Motor neuron (in vitro differentiated cells): ENCODE measurements around the gene MDN1. TPM values are rescaled to one million over a fixed set of nuclear protein-coding genes. Genes with fewer than 3 reads are reported as not detected.
"Not testable (repeated sequence)": the region's sequence is repeated elsewhere in the genome, so short reads cannot be mapped to it uniquely, and the experiment has no call there.

ENCODE experiments used
- ATAC-seq, 8 experiments: fragments of 200-7000 bp; cut with Tn5 transposase; replicated peaks in 6 of 8; 2 replicates each; pipeline ENCODE4 v1.8.0; 2021; ENCODE audit warnings: mild to moderate bottlenecking in 8 of 8, moderate library complexity in 8 of 8
- H3K27ac ChIP-seq, 2 donors: fragments of 250-450 bp; sonication (Bioruptor Pico); 2 replicates each; pipeline ENCODE4 v1.9.0; 2021; ENCODE audit warnings: antibody characterized with exemption in 2 of 2, mild to moderate bottlenecking in 2 of 2, moderate library complexity in 1 of 2
- H3K4me1 ChIP-seq, 2 donors: fragments of 250-450 bp; sonication (Bioruptor Pico); replicated peaks in 1 of 2; 2 replicates each; pipeline ENCODE4 v1.6.1; 2021; ENCODE audit warnings: antibody characterized with exemption in 2 of 2, mild to moderate bottlenecking in 2 of 2, moderate library complexity in 1 of 2
- H3K4me3 ChIP-seq, 5 donors: fragments of 250-450 bp; sonication (Bioruptor Pico); 2 replicates each; pipeline ENCODE4 v1.9.0; 2021; ENCODE audit warnings: antibody characterized with exemption in 5 of 5, mild to moderate bottlenecking in 5 of 5, moderate library complexity in 4 of 5
- WGBS, 10 experiments: fragments of 450-650 bp; shearing (Covaris generic); methylation state at CpG; one replicate each; pipeline ENCODE4 v1.0.0; 2022; 5-methylcytosine and 5-hydroxymethylcytosine counted together
- in situ Hi-C, 9 experiments: fragments of 400-800 bp; cut with MboI; loops; one replicate each; pipeline ENCODE4 v1.15.0; 2021; ENCODE audit warnings: low sequenced_read_pairs in 9 of 9, low pct_unique_long_range_greater_than_20kb in 2 of 9; ENCODE audit not compliant: unreplicated experiment in 9 of 9
- total RNA-seq, 8 experiments: library from RNA; unstranded; fragments of 300-600 nt; gene quantifications; 2 replicates each; pipeline versions ENCODE4 v1.2.3 to v1.2.4, GENCODE V29; 2022

MDN1 gene
- total RNA-seq, 8 experiments from 2014 or later: 14.2 to 78.7 (median 24.6) TPM

DNA sequence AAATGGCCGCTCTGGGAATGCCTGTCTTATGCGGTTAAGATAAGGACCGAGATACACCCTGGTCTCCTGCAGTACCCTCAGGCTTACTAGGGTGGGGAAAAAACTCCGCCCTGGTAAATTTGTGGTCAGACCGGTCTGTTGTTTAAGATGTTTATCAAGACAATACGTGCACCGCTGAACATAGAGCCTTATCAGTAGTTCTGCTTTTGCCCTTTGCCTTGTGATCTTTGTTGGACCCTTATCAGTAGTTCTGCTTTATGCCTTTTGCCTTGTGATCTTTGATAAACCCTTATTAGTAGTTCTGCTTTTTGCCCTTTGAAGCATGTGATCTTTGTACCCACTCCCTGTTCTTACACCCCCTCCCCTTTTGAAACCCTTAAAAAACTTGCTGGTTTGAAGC lies 36.3 kb downstream of the MDN1 start:
- in situ Hi-C loops, H3K4me1 ChIP-seq: not testable (repeated sequence)

DNA sequence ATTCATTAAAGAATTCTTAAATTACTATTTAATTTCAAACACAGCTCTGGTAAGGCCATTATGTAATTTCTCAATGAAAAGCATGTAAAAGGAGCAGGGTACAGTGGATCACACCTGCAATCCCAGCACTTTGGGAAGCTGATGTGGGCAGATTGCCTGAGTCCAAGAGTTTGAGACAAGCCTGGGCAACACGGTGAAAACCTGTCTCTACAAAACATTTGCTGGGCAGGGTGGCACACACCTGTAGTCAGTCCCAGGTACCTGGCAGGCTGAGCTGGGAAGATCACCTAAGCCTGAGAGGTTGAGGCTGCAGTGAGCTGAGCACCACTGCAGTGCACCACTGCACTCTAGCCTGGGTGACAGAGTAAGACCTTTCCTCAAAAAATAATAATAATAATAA lies 37.4 kb downstream of the MDN1 start:
- no peak overlapping the region for H3K27ac ChIP-seq
- H3K4me3 ChIP-seq: no peak overlapping the region
- WGBS, 10 experiments: 80 to 100% (median 100%) methylated on average over 1 of the region's 1 CpG; no CpG with 5 or more reads in 6 of the 10 experiments
- H3K4me1 ChIP-seq: no peaks in the 10 kb centered on the region
- in situ Hi-C loops: no loop called here
- no peak for ATAC-seq

More for the DNA sequence above, 36.3 kb downstream of the MDN1 start:
- not testable (repeated sequence) for H3K4me3 ChIP-seq, H3K27ac ChIP-seq, ATAC-seq
- 89 to 100% (median 100%) methylated on average over 1 to 5 of the region's 7 CpGs; no CpG with 5 or more reads in 7 of the 10 experiments for WGBS, 10 experiments

DNA sequence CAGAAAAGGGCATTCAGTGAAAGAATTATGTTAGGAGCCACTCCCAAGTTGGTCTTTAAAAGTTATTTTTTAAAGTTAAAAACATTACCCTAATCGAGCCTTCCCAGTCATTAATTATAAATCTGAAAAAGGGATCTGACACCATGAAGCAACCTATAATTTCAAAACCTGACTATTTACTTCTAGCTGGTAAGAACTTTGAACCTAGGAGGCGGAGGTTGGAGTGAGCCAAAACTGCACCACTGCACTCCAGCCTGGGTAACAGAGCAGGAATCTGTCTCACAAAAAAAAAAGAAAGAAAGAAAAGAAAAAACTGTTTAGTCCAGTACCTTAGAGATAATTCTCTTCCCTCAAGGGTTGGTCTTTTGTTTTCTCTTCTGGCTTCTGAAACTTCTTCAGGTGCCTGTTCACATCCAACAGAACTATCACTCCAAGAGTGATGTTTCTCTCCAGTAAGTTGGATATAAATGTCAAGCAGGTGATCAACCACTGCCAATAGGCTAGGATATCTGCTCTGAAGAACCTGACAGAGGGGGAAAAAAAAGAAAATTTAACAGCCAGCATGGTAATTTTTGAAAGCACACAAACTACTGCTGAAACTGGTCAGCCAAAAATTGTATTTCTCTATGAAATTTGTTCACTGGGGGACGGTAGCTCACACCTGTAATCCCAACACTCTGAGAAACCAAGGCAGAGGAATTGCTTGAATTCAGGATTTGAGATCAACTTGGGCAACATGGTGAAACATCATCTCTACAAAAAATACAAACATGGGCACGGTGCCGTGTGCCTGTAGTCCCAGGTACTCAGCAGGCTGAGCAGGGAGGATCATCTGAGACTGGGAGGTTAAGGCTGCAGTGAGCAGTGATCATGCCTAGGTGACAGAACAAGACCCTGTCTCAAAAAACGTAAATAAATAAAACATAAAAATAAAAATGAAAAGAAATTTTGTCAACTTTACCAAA lies 38.2 kb downstream of the MDN1 start:
- Histone ChIP-seq H3K27ac (no peak overlapping the region), H3K4me3 (no peak overlapping the region), H3K4me1 (no peaks in the 10 kb centered on the region)
- WGBS, 10 experiments: 79 to 100% (median 93%) methylated on average over 1 to 6 of the region's 6 CpGs
- no peak for ATAC-seq
- in situ Hi-C loops: no loop called here

DNA sequence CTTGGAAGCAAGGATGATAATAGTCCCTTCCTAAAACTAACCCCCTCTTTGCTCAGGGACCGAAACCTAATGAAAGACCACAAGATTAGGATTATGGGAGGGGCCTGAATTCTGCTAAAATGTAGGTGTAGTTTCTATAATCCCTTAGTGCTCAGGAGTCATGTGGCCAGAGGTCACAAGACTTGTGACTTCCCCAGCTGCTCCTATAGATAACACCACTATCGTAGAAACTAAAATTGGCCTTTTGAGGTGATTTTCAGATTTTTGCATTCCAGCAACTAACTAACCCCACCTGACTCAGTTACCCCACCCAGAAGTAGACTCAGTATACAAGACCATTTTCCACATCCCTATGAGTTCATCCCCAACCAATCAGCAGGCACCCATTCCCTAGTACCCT lies 42.1 kb downstream of the MDN1 start:
- in situ Hi-C loops: no loop called here
- H3K4me3 ChIP-seq: no peak overlapping the region
- no peak overlapping the region for H3K27ac ChIP-seq
- no peaks in the 10 kb centered on the region for H3K4me1 ChIP-seq
- WGBS, 10 experiments: 100% methylated on average over 2 of the region's 2 CpGs; no CpG with 5 or more reads in 4 of the 10 experiments
- no peak for ATAC-seq

DNA sequence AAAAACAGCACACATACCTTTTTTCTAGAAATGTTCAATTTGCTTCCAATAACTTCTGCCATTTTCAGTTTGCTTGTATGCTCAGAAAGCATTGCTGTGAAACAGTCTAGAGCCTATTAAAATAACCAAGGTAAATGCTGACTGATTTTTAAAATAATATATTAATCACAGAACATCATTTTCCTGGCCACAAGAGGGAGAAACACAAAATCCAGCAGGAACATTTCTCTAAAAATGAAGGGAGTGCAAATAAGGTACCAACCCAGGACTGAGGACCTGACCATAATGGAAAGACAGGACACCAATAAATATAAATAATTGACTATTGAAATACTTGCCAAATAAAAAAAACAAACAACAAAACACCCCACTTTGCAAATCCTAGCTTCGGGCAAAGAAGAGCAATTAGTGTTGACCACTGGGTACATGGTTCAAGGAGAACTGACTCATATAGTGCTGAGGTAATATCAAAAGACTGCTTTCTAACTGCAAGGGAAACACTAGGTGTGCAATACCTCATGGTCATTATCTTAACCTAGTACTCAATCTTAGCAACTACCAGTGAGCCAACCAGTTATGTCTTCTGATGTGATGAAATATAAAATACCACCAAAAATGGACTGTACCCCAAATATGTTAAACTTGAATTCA lies 42.9 kb downstream of the MDN1 start:
- ATAC-seq: no peak
- in situ Hi-C loops: no loop called here
- H3K27ac ChIP-seq: no peak overlapping the region
- 67 to 100% (median 100%) methylated on average over 1 of the region's 1 CpG; no CpG with 5 or more reads in 3 of the 10 experiments for WGBS, 10 experiments
- no peaks in the 10 kb centered on the region for H3K4me1 ChIP-seq
- no peak overlapping the region for H3K4me3 ChIP-seq

DNA sequence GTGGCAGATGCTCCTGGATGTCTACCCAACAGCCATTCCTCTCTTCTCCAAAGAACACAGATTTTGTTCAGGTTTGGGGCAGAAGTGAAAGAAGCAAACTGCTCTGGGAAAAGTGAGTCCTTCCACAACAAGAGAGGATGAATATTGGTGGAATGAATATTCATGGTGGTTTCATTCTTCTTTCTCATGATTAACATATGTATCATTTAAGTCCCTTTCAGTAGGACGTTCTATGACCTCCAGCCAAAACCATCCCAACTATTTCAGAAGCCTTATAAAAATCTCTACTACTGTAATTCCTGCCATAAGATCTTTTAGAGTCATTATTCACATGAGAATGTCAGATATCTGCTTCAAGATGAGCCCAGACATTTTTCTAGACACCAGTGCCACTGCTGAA lies 44.4 kb downstream of the MDN1 start:
- 0 to 100% (median 26%) methylated on average over 1 of the region's 1 CpG; no CpG with 5 or more reads in 2 of the 10 experiments for WGBS, 10 experiments
- no peaks in the 10 kb centered on the region for H3K4me1 ChIP-seq
- no peak overlapping the region for H3K27ac ChIP-seq
- H3K4me3 ChIP-seq: no peak overlapping the region
- peak in 3 of 8 experiments; percentile 97 to 99 (median 98) for ATAC-seq
- in situ Hi-C loops: no loop called here

DNA sequence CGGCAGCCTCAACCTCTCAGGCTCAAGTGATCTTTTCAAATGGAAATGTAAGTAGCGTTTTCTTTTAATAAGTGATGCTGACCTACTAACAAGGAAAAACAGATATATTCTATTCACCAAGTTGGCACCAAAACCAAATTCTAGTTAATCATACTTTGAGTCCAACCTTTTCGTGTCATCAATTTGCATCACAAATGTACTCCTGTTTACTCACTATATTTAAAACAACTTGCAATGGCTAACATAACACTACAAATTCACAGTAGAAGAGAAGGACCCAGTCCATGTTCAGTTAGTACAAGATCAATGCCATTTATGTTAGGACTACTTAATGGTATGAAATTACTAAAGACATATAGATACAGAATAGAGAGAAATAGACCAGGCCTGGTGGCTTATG lies 50.0 kb downstream of the MDN1 start:
- in situ Hi-C loops: no loop called here
- ATAC-seq: peak in 3 of 8 experiments; percentile 45 to 82 (median 75)
- 29 to 100% (median 61%) methylated on average over 1 to 3 of the region's 3 CpGs for WGBS, 10 experiments
- Histone ChIP-seq H3K4me1 (no peaks in the 10 kb centered on the region), H3K27ac (no peak overlapping the region), H3K4me3 (no peak overlapping the region)

DNA sequence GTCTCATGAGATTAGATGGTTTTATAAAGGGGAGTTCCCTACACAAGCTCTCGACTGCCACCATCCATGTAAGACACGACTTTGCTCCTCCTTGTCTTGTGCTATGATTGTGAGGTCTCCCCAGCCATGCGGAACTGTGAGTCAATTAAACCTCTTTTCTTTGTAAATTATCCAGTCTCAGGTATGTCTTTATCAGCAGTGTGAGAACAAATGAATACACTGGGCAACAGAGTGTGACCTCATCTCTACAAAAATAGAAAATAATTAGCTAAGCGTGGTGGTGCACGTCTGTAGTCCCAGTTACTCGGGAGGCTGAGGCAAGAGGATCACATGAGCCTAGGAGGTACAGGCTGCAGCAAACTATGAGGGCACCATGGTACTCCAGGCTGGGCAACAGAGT lies 51.3 kb downstream of the MDN1 start:
- WGBS, 10 experiments: 60 to 100% (median 80%) methylated on average over 1 to 6 of the region's 6 CpGs; no CpG with 5 or more reads in 3 of the 10 experiments
- H3K4me3 ChIP-seq: no peak overlapping the region
- ATAC-seq: no peak
- H3K4me1 ChIP-seq: no peaks in the 10 kb centered on the region
- in situ Hi-C loops: no loop called here
- H3K27ac ChIP-seq: no peak overlapping the region

DNA sequence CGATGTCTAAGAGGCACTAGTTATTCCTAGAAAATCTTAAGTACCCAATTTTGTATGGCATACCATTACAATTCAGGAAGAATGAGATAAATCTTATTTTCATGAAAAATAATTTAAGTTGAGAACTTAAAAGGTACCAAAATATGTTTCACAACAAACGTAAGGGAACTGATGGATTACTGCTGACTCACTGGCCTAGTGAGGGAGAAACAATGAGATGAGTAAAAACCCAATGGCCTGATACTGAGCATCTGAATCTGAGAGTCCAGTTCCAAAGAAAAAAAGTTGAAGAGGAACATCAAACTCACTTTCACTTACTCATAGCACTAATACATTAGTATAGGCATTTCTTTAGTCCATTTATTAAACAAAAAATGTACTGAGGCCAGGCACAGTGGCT lies 56.0 kb downstream of the MDN1 start:
- H3K4me1 ChIP-seq: no peaks in the 10 kb centered on the region
- H3K27ac ChIP-seq: no peak overlapping the region
- in situ Hi-C loops: no loop called here
- no peak for ATAC-seq
- 65 to 100% (median 87%) methylated on average over 1 to 2 of the region's 2 CpGs for WGBS, 10 experiments
- H3K4me3 ChIP-seq: no peak overlapping the region

DNA sequence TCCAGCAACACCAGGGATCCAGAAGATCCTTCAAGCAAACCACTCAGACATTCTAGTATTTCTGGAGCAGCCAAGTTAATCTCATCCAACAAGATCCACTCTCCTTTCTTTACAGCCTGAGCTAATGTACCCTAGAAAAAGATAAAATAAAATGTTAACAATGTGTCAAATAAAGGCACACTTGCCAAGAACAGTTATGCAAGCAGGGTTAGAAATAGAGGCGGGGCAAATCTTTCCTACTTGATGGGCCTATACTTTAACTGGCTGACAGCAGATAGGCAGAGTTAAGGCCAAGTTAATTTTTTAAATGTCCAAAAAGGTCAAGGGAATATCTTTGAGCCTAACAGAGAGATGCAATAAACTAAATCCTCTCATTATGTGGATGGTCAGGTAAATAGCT lies 60.8 kb downstream of the MDN1 start:
- Histone ChIP-seq H3K4me1 (no peaks in the 10 kb centered on the region), H3K27ac (no peak overlapping the region), H3K4me3 (no peak overlapping the region)
- WGBS, 10 experiments: 83 to 100% (median 100%) methylated on average over 1 of the region's 1 CpG; no CpG with 5 or more reads in 3 of the 10 experiments
- in situ Hi-C loops: no loop called here
- no peak for ATAC-seq

DNA sequence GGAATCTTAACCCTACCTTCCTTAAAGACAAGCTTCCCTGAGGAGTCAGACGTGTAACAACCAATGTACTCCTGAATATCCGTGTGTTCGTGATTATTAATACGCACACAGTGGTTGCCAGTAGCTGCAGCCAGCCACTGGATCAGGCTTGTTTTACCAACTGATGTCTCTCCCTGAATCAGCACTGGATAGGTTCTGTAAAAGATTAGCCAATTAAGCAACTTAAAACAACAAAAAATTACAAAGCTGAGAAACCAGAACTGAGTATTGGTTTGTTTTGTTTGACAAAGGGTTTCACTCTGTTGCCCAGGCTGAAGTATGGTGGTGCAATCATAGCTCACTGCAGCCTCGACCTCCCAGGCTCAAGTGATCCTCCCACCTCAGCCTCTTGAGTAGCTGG lies 69.3 kb downstream of the MDN1 start:
- no peaks in the 10 kb centered on the region for H3K4me1 ChIP-seq
- in situ Hi-C loops: no loop called here
- WGBS, 10 experiments: 71 to 100% (median 92%) methylated on average over 1 to 5 of the region's 5 CpGs; no CpG with 5 or more reads in 1 of the 10 experiments
- no peak for ATAC-seq
- no peak overlapping the region for H3K4me3 ChIP-seq
- no peak overlapping the region for H3K27ac ChIP-seq

DNA sequence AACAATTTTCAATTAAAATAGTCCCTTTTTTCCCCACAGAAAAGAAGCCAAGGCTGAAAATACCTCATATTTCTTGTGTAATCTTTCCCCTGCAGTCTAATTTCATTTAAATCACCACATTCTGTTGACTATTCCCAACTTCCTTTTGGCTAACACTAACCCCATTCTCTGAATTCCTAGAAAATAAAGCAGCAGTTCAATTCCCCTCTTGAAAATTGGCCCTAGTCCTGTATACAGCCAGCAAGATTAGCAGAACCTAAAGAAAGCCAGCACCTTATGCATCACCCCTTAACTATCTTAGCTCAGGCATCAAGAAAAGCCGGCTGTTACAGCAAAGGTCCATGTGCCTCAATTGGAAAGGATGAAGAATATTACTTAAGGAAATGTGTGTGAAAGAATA lies 69.7 kb downstream of the MDN1 start:
- no peak overlapping the region for H3K4me3 ChIP-seq
- no peak for ATAC-seq
- no peaks in the 10 kb centered on the region for H3K4me1 ChIP-seq
- 100% methylated on average over 1 of the region's 1 CpG; no CpG with 5 or more reads in 6 of the 10 experiments for WGBS, 10 experiments
- no peak overlapping the region for H3K27ac ChIP-seq
- in situ Hi-C loops: no loop called here

DNA sequence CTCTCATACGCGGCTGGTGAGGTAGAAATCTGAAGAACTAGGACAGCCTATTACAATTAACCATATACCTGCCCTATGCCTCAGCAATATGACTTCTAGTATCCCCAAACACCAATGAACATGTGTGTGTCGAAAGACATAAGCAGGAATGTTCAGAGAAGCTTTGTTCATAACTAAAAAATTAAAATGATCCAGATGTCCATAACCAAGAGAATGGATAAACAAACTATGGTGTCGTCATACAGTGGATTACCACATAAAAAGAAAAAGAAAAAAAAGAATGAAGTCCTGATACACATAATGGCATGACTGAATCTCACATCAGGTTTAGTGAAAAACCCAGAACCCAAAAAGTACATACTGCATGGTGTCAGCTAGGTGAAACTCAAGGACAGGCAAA lies 73.9 kb downstream of the MDN1 start:
- Histone ChIP-seq H3K4me1 (no peaks in the 10 kb centered on the region), H3K4me3 (no peak overlapping the region), H3K27ac (no peak overlapping the region)
- ATAC-seq: peak in 3 of 8 experiments; percentile 77 to 92 (median 86)
- 22 to 100% (median 89%) methylated on average over 1 to 4 of the region's 4 CpGs for WGBS, 10 experiments
- in situ Hi-C loops: no loop called here
